ENCODE measurements around the gene TBC1D22A. TPM values are rescaled to one million over a fixed set of nuclear protein-coding genes. Genes with fewer than 3 reads are reported as not detected.

Gene TBC1D22A
- total RNA-seq, 1 experiment from 2014 or later: 20.9 TPM

DNA sequence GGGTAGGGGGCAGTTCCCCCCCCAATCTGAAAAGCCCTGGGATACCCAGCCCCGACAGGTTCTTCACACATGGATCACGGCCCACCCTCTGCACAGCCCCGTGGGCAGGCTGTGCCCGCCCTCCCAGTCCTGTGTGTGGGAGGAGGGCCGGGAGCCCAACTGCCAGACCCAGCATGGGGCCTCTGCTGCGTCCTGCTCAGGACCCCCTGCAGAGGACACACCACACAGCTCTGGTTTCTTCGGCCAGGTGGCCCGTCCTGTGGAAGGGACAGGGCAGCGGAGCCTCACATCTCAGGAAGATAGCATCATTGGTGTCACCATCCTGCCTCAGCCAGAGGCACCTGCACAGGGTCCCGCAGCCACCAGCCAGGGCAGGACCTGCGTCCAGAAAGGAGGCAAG is 396.0 kb downstream of the TBC1D22A start:
- Histone ChIP-seq H2AFZ (ENCODE audit: low read depth, low read length, poor library complexity, severe bottlenecking) (no peak overlapping the region), H3K27ac (ENCODE audit: low read depth, low read length) (no peak overlapping the region), H3K4me2 (ENCODE audit: low read length) (no peak overlapping the region), H3K9ac (ENCODE audit: low read length) (no peak overlapping the region), H3K9me2 (ENCODE audit: insufficient read depth) (no peaks in the 10 kb centered on the region), H3K27me3 (ENCODE audit: insufficient read depth, low read length) (no peaks in the 10 kb centered on the region), H3K9me3 (ENCODE audit: control insufficient read depth in 1 of 2, insufficient read depth in 1 of 2, low read depth in 1 of 2, low read length in 2 of 2) (no peaks in the 10 kb centered on the region), H3K36me3 (ENCODE audit: control insufficient read depth in 1 of 2, insufficient read depth in 2 of 2, low read length in 2 of 2) (no peaks in the 10 kb centered on the region), H3K4me1 (ENCODE audit: control insufficient read depth in 1 of 2, insufficient read depth in 2 of 2, low read length in 2 of 2) (no peaks in the 10 kb centered on the region), H3K4me3 (replicated peaks in 1 of 2; ENCODE audit: low read depth in 1 of 2, low read length in 2 of 2) (no peak overlapping the region), H3K79me2 (ENCODE audit: insufficient read depth, low read length) (no peaks in the 10 kb centered on the region), H4K20me1 (ENCODE audit: insufficient read depth) (no peaks in the 10 kb centered on the region)
- ChIA-PET POLR2A (no interaction called here), CTCF (no interaction called here), RAD21 (ENCODE audit: low non-redundant PET in 1 of 2, low total read pairs in 2 of 2, uncharacterized antibody in 2 of 2, unreplicated experiment in 2 of 2) (no interaction called here)
- no TSS peak for BruUV-seq (replicated peaks)
- no peak for TF ChIP-seq JUND (IDR thresholded peaks at IDR 0.05)
- TF ChIP-seq, protein P1, sequence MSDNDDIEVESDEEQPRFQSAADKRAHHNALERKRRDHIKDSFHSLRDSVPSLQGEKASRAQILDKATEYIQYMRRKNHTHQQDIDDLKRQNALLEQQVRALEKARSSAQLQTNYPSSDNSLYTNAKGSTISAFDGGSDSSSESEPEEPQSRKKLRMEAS (IDR thresholded peaks at IDR 0.05): no peak
- no peak for TF ChIP-seq CEBPB (IDR thresholded peaks at IDR 0.05; ENCODE audit: low read depth)
- TF ChIP-seq SIN3A (IDR thresholded peaks at IDR 0.05; ENCODE audit: low read depth): no peak
- TF ChIP-seq SRF (IDR thresholded peaks at IDR 0.05; ENCODE audit: low read depth): no peak
- TF ChIP-seq, protein P2, sequence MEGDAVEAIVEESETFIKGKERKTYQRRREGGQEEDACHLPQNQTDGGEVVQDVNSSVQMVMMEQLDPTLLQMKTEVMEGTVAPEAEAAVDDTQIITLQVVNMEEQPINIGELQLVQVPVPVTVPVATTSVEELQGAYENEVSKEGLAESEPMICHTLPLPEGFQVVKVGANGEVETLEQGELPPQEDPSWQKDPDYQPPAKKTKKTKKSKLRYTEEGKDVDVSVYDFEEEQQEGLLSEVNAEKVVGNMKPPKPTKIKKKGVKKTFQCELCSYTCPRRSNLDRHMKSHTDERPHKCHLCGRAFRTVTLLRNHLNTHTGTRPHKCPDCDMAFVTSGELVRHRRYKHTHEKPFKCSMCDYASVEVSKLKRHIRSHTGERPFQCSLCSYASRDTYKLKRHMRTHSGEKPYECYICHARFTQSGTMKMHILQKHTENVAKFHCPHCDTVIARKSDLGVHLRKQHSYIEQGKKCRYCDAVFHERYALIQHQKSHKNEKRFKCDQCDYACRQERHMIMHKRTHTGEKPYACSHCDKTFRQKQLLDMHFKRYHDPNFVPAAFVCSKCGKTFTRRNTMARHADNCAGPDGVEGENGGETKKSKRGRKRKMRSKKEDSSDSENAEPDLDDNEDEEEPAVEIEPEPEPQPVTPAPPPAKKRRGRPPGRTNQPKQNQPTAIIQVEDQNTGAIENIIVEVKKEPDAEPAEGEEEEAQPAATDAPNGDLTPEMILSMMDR (IDR thresholded peaks at IDR 0.05 in 2 of 3, conservative IDR thresholded peaks at IDR 0.05 in 1 of 3; ENCODE audit: borderline replicate concordance in 1 of 3, insufficient read depth in 1 of 3, low read depth in 2 of 3, low read length in 2 of 3): no peak
- ATAC-seq (no peak), DNase-seq (ENCODE audit: low read depth, low spot score) (no peak)
- intact Hi-C loops (cut with micrococcal nuclease): no loop called here

DNA sequence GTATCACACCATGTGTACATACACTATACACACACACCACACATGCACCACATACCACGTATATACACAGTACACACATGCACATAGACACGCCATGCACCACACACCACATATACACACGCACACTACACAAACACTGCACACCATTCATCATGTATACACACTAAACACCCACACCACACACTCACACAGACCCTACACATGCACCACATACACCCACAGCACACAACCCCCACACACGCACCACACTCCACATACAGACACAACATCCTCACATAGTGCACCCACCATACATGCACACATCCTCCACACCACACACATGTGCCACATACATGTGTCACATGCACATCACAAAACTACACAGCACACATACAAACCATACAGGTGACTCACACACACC is 397.1 kb downstream of the TBC1D22A start:
- ChIA-PET CTCF (no interaction called here), POLR2A (no interaction called here), RAD21 (ENCODE audit: low non-redundant PET in 1 of 2, low total read pairs in 2 of 2, uncharacterized antibody in 2 of 2, unreplicated experiment in 2 of 2) (no interaction called here)
- Histone ChIP-seq H2AFZ (ENCODE audit: low read depth, low read length, poor library complexity, severe bottlenecking) (no peak overlapping the region), H3K27me3 (ENCODE audit: insufficient read depth, low read length) (no peaks in the 10 kb centered on the region), H3K4me1 (ENCODE audit: control insufficient read depth in 1 of 2, insufficient read depth in 2 of 2, low read length in 2 of 2) (no peaks in the 10 kb centered on the region), H3K9me3 (ENCODE audit: control insufficient read depth in 1 of 2, insufficient read depth in 1 of 2, low read depth in 1 of 2, low read length in 2 of 2) (no peaks in the 10 kb centered on the region), H3K36me3 (ENCODE audit: control insufficient read depth in 1 of 2, insufficient read depth in 2 of 2, low read length in 2 of 2) (no peaks in the 10 kb centered on the region), H4K20me1 (ENCODE audit: insufficient read depth) (no peaks in the 10 kb centered on the region), H3K27ac (ENCODE audit: low read depth, low read length) (no peak overlapping the region), H3K9ac (ENCODE audit: low read length) (no peak overlapping the region), H3K79me2 (ENCODE audit: insufficient read depth, low read length) (no peaks in the 10 kb centered on the region), H3K4me3 (replicated peaks in 1 of 2; ENCODE audit: low read depth in 1 of 2, low read length in 2 of 2) (no peak overlapping the region), H3K4me2 (ENCODE audit: low read length) (no peak overlapping the region), H3K9me2 (ENCODE audit: insufficient read depth) (no peaks in the 10 kb centered on the region)
- ATAC-seq (no peak), DNase-seq (ENCODE audit: low read depth, low spot score) (no peak)
- BruUV-seq (replicated peaks): no TSS peak
- intact Hi-C loops (cut with micrococcal nuclease): no loop called here
- TF ChIP-seq EGR1 (IDR thresholded peaks at IDR 0.05; ENCODE audit: low read depth) (no peak), ZFX (IDR thresholded peaks at IDR 0.05) (no peak), EZH2phosphoT487 (IDR thresholded peaks at IDR 0.05; ENCODE audit: borderline replicate concordance) (no peak), CBX3 (IDR thresholded peaks at IDR 0.05; ENCODE audit: low read depth) (no peak), JUND (IDR thresholded peaks at IDR 0.05) (no peak), FOSL1 (IDR thresholded peaks at IDR 0.05; ENCODE audit: low read depth) (no peak), ELF1 (IDR thresholded peaks at IDR 0.05; ENCODE audit: borderline replicate concordance, low read depth) (no peak)
- TF ChIP-seq, protein P3, sequence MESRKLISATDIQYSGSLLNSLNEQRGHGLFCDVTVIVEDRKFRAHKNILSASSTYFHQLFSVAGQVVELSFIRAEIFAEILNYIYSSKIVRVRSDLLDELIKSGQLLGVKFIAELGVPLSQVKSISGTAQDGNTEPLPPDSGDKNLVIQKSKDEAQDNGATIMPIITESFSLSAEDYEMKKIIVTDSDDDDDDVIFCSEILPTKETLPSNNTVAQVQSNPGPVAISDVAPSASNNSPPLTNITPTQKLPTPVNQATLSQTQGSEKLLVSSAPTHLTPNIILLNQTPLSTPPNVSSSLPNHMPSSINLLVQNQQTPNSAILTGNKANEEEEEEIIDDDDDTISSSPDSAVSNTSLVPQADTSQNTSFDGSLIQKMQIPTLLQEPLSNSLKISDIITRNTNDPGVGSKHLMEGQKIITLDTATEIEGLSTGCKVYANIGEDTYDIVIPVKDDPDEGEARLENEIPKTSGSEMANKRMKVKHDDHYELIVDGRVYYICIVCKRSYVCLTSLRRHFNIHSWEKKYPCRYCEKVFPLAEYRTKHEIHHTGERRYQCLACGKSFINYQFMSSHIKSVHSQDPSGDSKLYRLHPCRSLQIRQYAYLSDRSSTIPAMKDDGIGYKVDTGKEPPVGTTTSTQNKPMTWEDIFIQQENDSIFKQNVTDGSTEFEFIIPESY (IDR thresholded peaks at IDR 0.05; ENCODE audit: extremely low read depth, insufficient replicate concordance, low read length): no peak
- TF ChIP-seq, protein P4, sequence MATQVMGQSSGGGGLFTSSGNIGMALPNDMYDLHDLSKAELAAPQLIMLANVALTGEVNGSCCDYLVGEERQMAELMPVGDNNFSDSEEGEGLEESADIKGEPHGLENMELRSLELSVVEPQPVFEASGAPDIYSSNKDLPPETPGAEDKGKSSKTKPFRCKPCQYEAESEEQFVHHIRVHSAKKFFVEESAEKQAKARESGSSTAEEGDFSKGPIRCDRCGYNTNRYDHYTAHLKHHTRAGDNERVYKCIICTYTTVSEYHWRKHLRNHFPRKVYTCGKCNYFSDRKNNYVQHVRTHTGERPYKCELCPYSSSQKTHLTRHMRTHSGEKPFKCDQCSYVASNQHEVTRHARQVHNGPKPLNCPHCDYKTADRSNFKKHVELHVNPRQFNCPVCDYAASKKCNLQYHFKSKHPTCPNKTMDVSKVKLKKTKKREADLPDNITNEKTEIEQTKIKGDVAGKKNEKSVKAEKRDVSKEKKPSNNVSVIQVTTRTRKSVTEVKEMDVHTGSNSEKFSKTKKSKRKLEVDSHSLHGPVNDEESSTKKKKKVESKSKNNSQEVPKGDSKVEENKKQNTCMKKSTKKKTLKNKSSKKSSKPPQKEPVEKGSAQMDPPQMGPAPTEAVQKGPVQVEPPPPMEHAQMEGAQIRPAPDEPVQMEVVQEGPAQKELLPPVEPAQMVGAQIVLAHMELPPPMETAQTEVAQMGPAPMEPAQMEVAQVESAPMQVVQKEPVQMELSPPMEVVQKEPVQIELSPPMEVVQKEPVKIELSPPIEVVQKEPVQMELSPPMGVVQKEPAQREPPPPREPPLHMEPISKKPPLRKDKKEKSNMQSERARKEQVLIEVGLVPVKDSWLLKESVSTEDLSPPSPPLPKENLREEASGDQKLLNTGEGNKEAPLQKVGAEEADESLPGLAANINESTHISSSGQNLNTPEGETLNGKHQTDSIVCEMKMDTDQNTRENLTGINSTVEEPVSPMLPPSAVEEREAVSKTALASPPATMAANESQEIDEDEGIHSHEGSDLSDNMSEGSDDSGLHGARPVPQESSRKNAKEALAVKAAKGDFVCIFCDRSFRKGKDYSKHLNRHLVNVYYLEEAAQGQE (IDR thresholded peaks at IDR 0.05; ENCODE audit: low read depth): no peak
- TF ChIP-seq, protein P1 (IDR thresholded peaks at IDR 0.05): no peak
